OCI-LY3 (cell line): ENCODE results near the gene KLC1.

ENCODE experiments used
- H2AFZ ChIP-seq: fragments of 200-600, 300-600 bp; shearing (Covaris generic); 2 replicates; pipeline ENCODE4 v1.6.0; 2014; ENCODE audit warnings: antibody characterized with exemption, low read depth, low read length
- H3K27ac ChIP-seq: fragments of 200-600, 300-600 bp; sonication (generic); 2 replicates; pipeline ENCODE4 v1.5.1; 2014; ENCODE audit warnings: mild to moderate bottlenecking, low read length, moderate library complexity, mixed read lengths
- H3K27me3 ChIP-seq: fragments of 200-600, 300-600 bp; sonication (generic); 2 replicates; pipeline ENCODE4 v1.6.1; 2014; ENCODE audit warnings: low read depth, low read length, mixed read lengths
- H3K36me3 ChIP-seq: fragments of 200-600, 300-600 bp; sonication (generic); replicated peaks from 2 replicates; pipeline ENCODE3; 2014; ENCODE audit warnings: low read depth, low read length, mixed read lengths
- H3K4me1 ChIP-seq: fragments of 300-600, 200-600 bp; sonication (generic); 2 replicates; pipeline ENCODE4 v1.6.1; 2014; ENCODE audit warnings: low read length, mixed read lengths
- H3K4me2 ChIP-seq: fragments of 200-600, 300-600 bp; sonication (generic); 2 replicates; pipeline ENCODE4 v1.6.1; 2014; ENCODE audit warnings: low read length, mixed read lengths
- H3K4me3 ChIP-seq: fragments of 300-600, 200-600 bp; sonication (generic); 2 replicates; pipeline ENCODE4 v1.5.1; 2014; ENCODE audit warnings: antibody characterized with exemption, mild to moderate bottlenecking, low read length, moderate library complexity
- H3K79me2 ChIP-seq: fragments of 300-600, 200-600 bp; shearing (Covaris generic); 2 replicates; pipeline ENCODE4 v1.6.1; 2014; ENCODE audit warnings: mild to moderate bottlenecking, low read length, mixed read lengths
- H3K9ac ChIP-seq: fragments of 300-600, 200-600 bp; shearing (Covaris generic); 2 replicates; pipeline ENCODE4 v1.6.0; 2014; ENCODE audit warnings: mild to moderate bottlenecking, low read length, moderate library complexity
- H3K9me3 ChIP-seq: fragments of 200-600, 300-600 bp; shearing (Covaris generic); 2 replicates; pipeline ENCODE4 v1.6.1; 2014; ENCODE audit warnings: low read length, mixed read lengths; ENCODE audit not compliant: insufficient read depth
- H4K20me1 ChIP-seq: fragments of 200-600, 300-600 bp; sonication (generic); 2 replicates; pipeline ENCODE4 v1.6.1; 2016; ENCODE audit warnings: low read length, mixed read lengths; ENCODE audit not compliant: insufficient read depth
- CTCF ChIP-seq: fragments of 200-600, 300-600 bp; sonication (generic); IDR thresholded peaks from 2 replicates; pipeline ENCODE4 v1.5.1; 2014; ENCODE audit warnings: antibody characterized with exemption, low read length, low read depth
- EZH2phosphoT487 ChIP-seq: fragments of 200-600 bp; shearing (Covaris generic); IDR thresholded peaks from 2 replicates; pipeline ENCODE4 v1.6.1; 2018; ENCODE audit warnings: antibody characterized with exemption, mixed run types, low read depth

Gene KLC1

GRCh38 chr14:103698380-103699260, 69.6 kb downstream of the KLC1 start:
- peaks cover 44% of the 10 kb centered on the region for H3K36me3 ChIP-seq
- no peaks in the 10 kb centered on the region for H3K9me3 ChIP-seq
- H3K9ac ChIP-seq: no peak overlapping the region
- H3K4me2 ChIP-seq: no peak overlapping the region
- peaks cover 24% of the 10 kb centered on the region for H3K4me1 ChIP-seq
- no peak overlapping the region for H2AFZ ChIP-seq
- H3K79me2 ChIP-seq: no peaks in the 10 kb centered on the region; the same call in 1 of the 2 replicates
- peaks cover 30% of the 10 kb centered on the region for H4K20me1 ChIP-seq
- TF ChIP-seq CTCF (no peak), EZH2phosphoT487 (no peak)
- H3K27me3 ChIP-seq: no peaks in the 10 kb centered on the region
- H3K4me3 ChIP-seq: no peak overlapping the region
- no peak overlapping the region; the same call in 1 of the 2 replicates for H3K27ac ChIP-seq

GRCh38 chr14:103699261-103699661, 70.2 kb downstream of the KLC1 start:
- Histone ChIP-seq H3K36me3 (peaks cover 43% of the 10 kb centered on the region), H3K4me2 (no peak overlapping the region), H3K4me1 (peaks cover 24% of the 10 kb centered on the region), H2AFZ (no peak overlapping the region), H3K79me2 (no peaks in the 10 kb centered on the region; the same call in 1 of the 2 replicates), H3K9ac (no peak overlapping the region), H3K27me3 (no peaks in the 10 kb centered on the region), H3K4me3 (no peak overlapping the region), H3K9me3 (no peaks in the 10 kb centered on the region), H3K27ac (no peak overlapping the region), H4K20me1 (peaks cover 30% of the 10 kb centered on the region)
- TF ChIP-seq CTCF (no peak), EZH2phosphoT487 (no peak)

- Histone ChIP-seq H3K4me1 (peaks cover 24% of the 10 kb centered on the region), H2AFZ (no peak overlapping the region), H3K36me3 (peaks cover 44% of the 10 kb centered on the region), H3K27ac (no peak overlapping the region), H3K27me3 (no peaks in the 10 kb centered on the region), H4K20me1 (peaks cover 30% of the 10 kb centered on the region), H3K79me2 (no peaks in the 10 kb centered on the region; the same call in 1 of the 2 replicates), H3K9ac (no peak overlapping the region), H3K4me2 (no peak overlapping the region), H3K9me3 (no peaks in the 10 kb centered on the region), H3K4me3 (no peak overlapping the region)
- TF ChIP-seq CTCF (no peak), EZH2phosphoT487 (no peak)
These were observed 71.1 kb downstream of the KLC1 start for GRCh38 chr14:103699901-103700752.
